Activated naive CD4-positive, alpha-beta T cell treated with anti-CD3 and anti-CD28 coated beads, Interleukin-2, amount 50 U/mL, for 24 hours (primary cell): ENCODE measurements around the gene AADAC.
"Not testable (repeated sequence)": the region's sequence is repeated elsewhere in the genome, so short reads cannot be mapped to it uniquely, and the experiment has no call there.

Experiments
- H3K27ac Mint-ChIP-seq: one replicate; pipeline ENCODE4 v1.8.0; 2021; ENCODE audit warnings: mild to moderate bottlenecking, mixed read lengths
- H3K27me3 Mint-ChIP-seq: one replicate; pipeline ENCODE4 v1.8.0; 2021; ENCODE audit warnings: mixed read lengths
- H3K36me3 Mint-ChIP-seq: one replicate; pipeline ENCODE4 v1.8.0; 2021; ENCODE audit warnings: mixed read lengths
- H3K4me1 Mint-ChIP-seq: one replicate; pipeline ENCODE4 v1.8.0; 2021; ENCODE audit warnings: mixed read lengths
- H3K4me3 Mint-ChIP-seq: one replicate; pipeline ENCODE4 v1.8.0; 2021; ENCODE audit warnings: mild to moderate bottlenecking, mixed read lengths
- H3K9me3 Mint-ChIP-seq: one replicate; pipeline ENCODE4 v1.8.0; 2021; ENCODE audit warnings: mixed read lengths

AADAC gene

GRCh38 chr3:151818361-151818760 is 4.4 kb downstream of the AADAC start:
- Mint-ChIP-seq H3K27ac (no peak overlapping the region), H3K4me3 (no peak overlapping the region), H3K9me3 (no peaks in the 10 kb centered on the region), H3K4me1 (no peaks in the 10 kb centered on the region), H3K27me3 (peaks cover 8% of the 10 kb centered on the region), H3K36me3 (no peaks in the 10 kb centered on the region)

- no peak overlapping the region for H3K4me3 Mint-ChIP-seq
- no peaks in the 10 kb centered on the region for H3K9me3 Mint-ChIP-seq
- H3K4me1 Mint-ChIP-seq, result no peaks in the 10 kb centered on the region
- H3K27ac Mint-ChIP-seq, result no peak overlapping the region
- H3K27me3 Mint-ChIP-seq, result peaks cover 8% of the 10 kb centered on the region
- H3K36me3 Mint-ChIP-seq, result no peaks in the 10 kb centered on the region
These were observed 6.0 kb downstream of the AADAC start for GRCh38 chr3:151819910-151820309.

GRCh38 chr3:151827816-151828215 is 13.9 kb downstream of the AADAC start:
- Mint-ChIP-seq H3K4me1 (no peaks in the 10 kb centered on the region), H3K9me3 (no peaks in the 10 kb centered on the region), H3K4me3 (no peak overlapping the region), H3K27ac (no peak overlapping the region), H3K27me3 (peaks cover 19% of the 10 kb centered on the region), H3K36me3 (no peaks in the 10 kb centered on the region)

GRCh38 chr3:151835751-151836525 is 22.0 kb downstream of the AADAC start:
- peaks cover 13% of the 10 kb centered on the region for H3K27me3 Mint-ChIP-seq
- no peak overlapping the region for H3K27ac Mint-ChIP-seq
- H3K4me1 Mint-ChIP-seq, result no peaks in the 10 kb centered on the region
- no peaks in the 10 kb centered on the region for H3K36me3 Mint-ChIP-seq
- no peak overlapping the region for H3K4me3 Mint-ChIP-seq
- H3K9me3 Mint-ChIP-seq, result no peaks in the 10 kb centered on the region

- Mint-ChIP-seq H3K27me3 (peaks cover 12% of the 10 kb centered on the region), H3K27ac (no peak overlapping the region), H3K4me3 (no peak overlapping the region), H3K9me3 (no peaks in the 10 kb centered on the region), H3K4me1 (no peaks in the 10 kb centered on the region), H3K36me3 (no peaks in the 10 kb centered on the region)
These were observed 23.1 kb downstream of the AADAC start for GRCh38 chr3:151837057-151837456.

- H3K27ac Mint-ChIP-seq, result no peak overlapping the region
- no peaks in the 10 kb centered on the region for H3K36me3 Mint-ChIP-seq
- no peak overlapping the region for H3K4me3 Mint-ChIP-seq
- no peaks in the 10 kb centered on the region for H3K4me1 Mint-ChIP-seq
- H3K27me3 Mint-ChIP-seq, result peaks cover 5% of the 10 kb centered on the region
- no peaks in the 10 kb centered on the region for H3K9me3 Mint-ChIP-seq
These were observed 24.8 kb downstream of the AADAC start for GRCh38 chr3:151838574-151839312.

GRCh38 chr3:151839313-151839631 is 25.4 kb downstream of the AADAC start:
- Mint-ChIP-seq H3K4me3 (no peak overlapping the region), H3K36me3 (no peaks in the 10 kb centered on the region), H3K4me1 (no peaks in the 10 kb centered on the region), H3K27me3 (peaks cover 5% of the 10 kb centered on the region), H3K9me3 (no peaks in the 10 kb centered on the region), H3K27ac (no peak overlapping the region)

GRCh38 chr3:151841801-151842200 is 27.9 kb downstream of the AADAC start:
- Mint-ChIP-seq H3K4me1 (no peaks in the 10 kb centered on the region), H3K27me3 (peaks cover 2% of the 10 kb centered on the region), H3K9me3 (no peaks in the 10 kb centered on the region), H3K36me3 (no peaks in the 10 kb centered on the region), H3K4me3 (no peak overlapping the region), H3K27ac (no peak overlapping the region)

GRCh38 chr3:151843275-151843674 is 29.4 kb downstream of the AADAC start:
- no peaks in the 10 kb centered on the region for H3K4me1 Mint-ChIP-seq
- no peak overlapping the region for H3K27ac Mint-ChIP-seq
- H3K9me3 Mint-ChIP-seq, result no peaks in the 10 kb centered on the region
- no peaks in the 10 kb centered on the region for H3K27me3 Mint-ChIP-seq
- H3K36me3 Mint-ChIP-seq, result no peaks in the 10 kb centered on the region
- H3K4me3 Mint-ChIP-seq, result no peak overlapping the region

- no peaks in the 10 kb centered on the region for H3K27me3 Mint-ChIP-seq
- no peak overlapping the region for H3K27ac Mint-ChIP-seq
- H3K4me3 Mint-ChIP-seq, result no peak overlapping the region
- no peaks in the 10 kb centered on the region for H3K4me1 Mint-ChIP-seq
- H3K36me3 Mint-ChIP-seq, result no peaks in the 10 kb centered on the region
- H3K9me3 Mint-ChIP-seq, result peaks cover 12% of the 10 kb centered on the region
These were observed 31.5 kb downstream of the AADAC start for GRCh38 chr3:151845306-151845905.

GRCh38 chr3:151850065-151850464 is 36.1 kb downstream of the AADAC start:
- Mint-ChIP-seq H3K9me3 (peaks cover 20% of the 10 kb centered on the region), H3K27me3 (peaks cover 10% of the 10 kb centered on the region)
- not testable (repeated sequence) for H3K4me1 Mint-ChIP-seq, H3K27ac Mint-ChIP-seq, H3K36me3 Mint-ChIP-seq, H3K4me3 Mint-ChIP-seq

- no peak overlapping the region for H3K27ac Mint-ChIP-seq
- H3K9me3 Mint-ChIP-seq, result peaks cover 20% of the 10 kb centered on the region
- no peaks in the 10 kb centered on the region for H3K36me3 Mint-ChIP-seq
- H3K27me3 Mint-ChIP-seq, result peaks cover 18% of the 10 kb centered on the region
- no peaks in the 10 kb centered on the region for H3K4me1 Mint-ChIP-seq
- no peak overlapping the region for H3K4me3 Mint-ChIP-seq
These were observed 38.3 kb downstream of the AADAC start for GRCh38 chr3:151852074-151852811.

- no peaks in the 10 kb centered on the region for H3K36me3 Mint-ChIP-seq
- no peaks in the 10 kb centered on the region for H3K4me1 Mint-ChIP-seq
- H3K4me3 Mint-ChIP-seq, result no peak overlapping the region
- peaks cover under 1% of the 10 kb centered on the region for H3K9me3 Mint-ChIP-seq
- H3K27ac Mint-ChIP-seq, result no peak overlapping the region
- peaks cover 18% of the 10 kb centered on the region for H3K27me3 Mint-ChIP-seq
These were observed 42.2 kb downstream of the AADAC start for GRCh38 chr3:151856118-151856517.

GRCh38 chr3:151856641-151857040 is 42.7 kb downstream of the AADAC start:
- Mint-ChIP-seq H3K4me3 (no peak overlapping the region), H3K27me3 (peaks cover 18% of the 10 kb centered on the region), H3K27ac (no peak overlapping the region), H3K9me3 (no peaks in the 10 kb centered on the region), H3K36me3 (no peaks in the 10 kb centered on the region), H3K4me1 (no peaks in the 10 kb centered on the region)

GRCh38 chr3:151859233-151859673 is 45.3 kb downstream of the AADAC start:
- Mint-ChIP-seq H3K36me3 (no peaks in the 10 kb centered on the region), H3K4me1 (no peaks in the 10 kb centered on the region), H3K27me3 (peaks cover 15% of the 10 kb centered on the region), H3K27ac (no peak overlapping the region), H3K4me3 (no peak overlapping the region), H3K9me3 (no peaks in the 10 kb centered on the region)

- Mint-ChIP-seq H3K27me3 (peaks cover 10% of the 10 kb centered on the region), H3K27ac (no peak overlapping the region), H3K36me3 (no peaks in the 10 kb centered on the region), H3K4me1 (no peaks in the 10 kb centered on the region), H3K9me3 (no peaks in the 10 kb centered on the region), H3K4me3 (no peak overlapping the region)
These were observed 46.0 kb downstream of the AADAC start for GRCh38 chr3:151859905-151860304.
